ENCODE measurements around the gene DEFB128.

GRCh38 chr20:187733-188132 is 1.8 kb downstream of the DEFB128 start:
- TF ChIP-seq CTCF (conservative IDR thresholded peaks at IDR 0.05; ENCODE audit: low read depth in 2 of 2) (no peak), POLR2AphosphoS5 (IDR thresholded peaks at IDR 0.05; ENCODE audit: low read depth) (no peak), EZH2 (IDR thresholded peaks at IDR 0.05; ENCODE audit: low read depth, unreplicated experiment) (no peak), CREB1 (CRISPR knock-in tag; IDR thresholded peaks at IDR 0.05; ENCODE audit: low read depth) (no peak), EZH2phosphoT487 (IDR thresholded peaks at IDR 0.05; ENCODE audit: unreplicated experiment) (no peak), REST (IDR thresholded peaks at IDR 0.05; ENCODE audit: unreplicated experiment) (no peak), JUNB (IDR thresholded peaks at IDR 0.05; ENCODE audit: unreplicated experiment) (no peak), ETS1 (IDR thresholded peaks at IDR 0.05) (no peak), ZNF114 (CRISPR knock-in tag; IDR thresholded peaks at IDR 0.05) (no peak), NANOG (IDR thresholded peaks at IDR 0.05; ENCODE audit: borderline replicate concordance) (no peak), STAT1 (IDR thresholded peaks at IDR 0.05; ENCODE audit: unreplicated experiment) (no peak), ZNF331 (CRISPR knock-in tag; IDR thresholded peaks at IDR 0.05; ENCODE audit: low read depth) (no peak)

Measured in GM23338 (cell line).